Measurements from ENCODE around the gene PRKCH.

PRKCH gene

GRCh38 chr14:61360796-61361525, 39.6 kb downstream of the PRKCH start:
- Mint-ChIP-seq H3K9me3 (no peaks in the 10 kb centered on the region), H3K36me3 (ENCODE audit: low read depth) (no peaks in the 10 kb centered on the region), H3K27me3 (ENCODE audit: low read depth, poor library complexity) (peaks cover 2% of the 10 kb centered on the region), H3K27ac (no peak overlapping the region), H3K4me1 (peaks cover under 1% of the 10 kb centered on the region), H3K4me3 (no peak overlapping the region)
- no peak for DNase-seq
- no peak for TF ChIP-seq CTCF (IDR thresholded peaks at IDR 0.05)

- no peak overlapping the region for H3K4me3 Mint-ChIP-seq
Measured at GRCh38 chr14:61362072-61362750, 40.8 kb downstream of the PRKCH start.

GRCh38 chr14:61364243-61364642, 42.9 kb downstream of the PRKCH start:
- peaks cover 7% of the 10 kb centered on the region for H3K27me3 Mint-ChIP-seq (ENCODE audit: low read depth, poor library complexity)
- H3K9me3 Mint-ChIP-seq = no peaks in the 10 kb centered on the region
- peaks cover 7% of the 10 kb centered on the region for H3K4me1 Mint-ChIP-seq
- no peak overlapping the region for H3K27ac Mint-ChIP-seq
- no peaks in the 10 kb centered on the region for H3K36me3 Mint-ChIP-seq (ENCODE audit: low read depth)
- DNase-seq = no peak
- no peak for TF ChIP-seq CTCF (IDR thresholded peaks at IDR 0.05)
- no peak overlapping the region for H3K4me3 Mint-ChIP-seq

More at GRCh38 chr14:61362072-61362750, 40.8 kb downstream of the PRKCH start:
- Mint-ChIP-seq H3K9me3 (no peaks in the 10 kb centered on the region), H3K36me3 (ENCODE audit: low read depth) (no peaks in the 10 kb centered on the region), H3K27ac (no peak overlapping the region), H3K4me1 (no peaks in the 10 kb centered on the region), H3K27me3 (ENCODE audit: low read depth, poor library complexity) (peaks cover 5% of the 10 kb centered on the region)
- TF ChIP-seq CTCF (IDR thresholded peaks at IDR 0.05) = no peak
- no peak for DNase-seq

GRCh38 chr14:61365667-61366212, 44.4 kb downstream of the PRKCH start:
- Mint-ChIP-seq H3K27me3 (ENCODE audit: low read depth, poor library complexity) (peaks cover 9% of the 10 kb centered on the region), H3K27ac (no peak overlapping the region)

GRCh38 chr14:61368114-61368710, 46.8 kb downstream of the PRKCH start:
- peaks cover 7% of the 10 kb centered on the region for H3K4me1 Mint-ChIP-seq
- peaks cover 14% of the 10 kb centered on the region for H3K9me3 Mint-ChIP-seq
- no peak overlapping the region for H3K4me3 Mint-ChIP-seq
- H3K27me3 Mint-ChIP-seq (ENCODE audit: low read depth, poor library complexity) = peaks cover 9% of the 10 kb centered on the region
- DNase-seq = no peak
- TF ChIP-seq CTCF (IDR thresholded peaks at IDR 0.05) = no peak
- H3K27ac Mint-ChIP-seq = peak overlapping the region; percentile 31
- H3K36me3 Mint-ChIP-seq (ENCODE audit: low read depth) = peaks cover 9% of the 10 kb centered on the region

More at GRCh38 chr14:61365667-61366212, 44.4 kb downstream of the PRKCH start:
- TF ChIP-seq CTCF (IDR thresholded peaks at IDR 0.05) = no peak
- Mint-ChIP-seq H3K4me1 (peaks cover 7% of the 10 kb centered on the region), H3K9me3 (no peaks in the 10 kb centered on the region), H3K4me3 (no peak overlapping the region), H3K36me3 (ENCODE audit: low read depth) (no peaks in the 10 kb centered on the region)
- no peak for DNase-seq

All from nephron progenitor cell (in vitro differentiated cells).